HUES64 (cell line): ENCODE data around the gene UBE2K.
"Not testable (repeated sequence)": the region's sequence is repeated elsewhere in the genome, so short reads cannot be mapped to it uniquely, and the experiment has no call there.

Source experiments
- H3K27ac ChIP-seq: 2 replicates; pipeline ENCODE4 v1.7.0; 2013; ENCODE audit warnings: low read depth, low read length, inconsistent platforms
- H3K27me3 ChIP-seq: 2 replicates; pipeline ENCODE4 v1.6.1; 2013; ENCODE audit warnings: mild to moderate bottlenecking, low read length; ENCODE audit not compliant: insufficient read depth
- H3K36me3 ChIP-seq: 2 replicates; pipeline ENCODE4 v1.6.1; 2013; ENCODE audit warnings: mild to moderate bottlenecking, low read length; ENCODE audit not compliant: insufficient read depth
- H3K4me1 ChIP-seq: 2 replicates; pipeline ENCODE4 v1.6.1; 2013; ENCODE audit warnings: mild to moderate bottlenecking, low read length, moderate library complexity; ENCODE audit not compliant: insufficient read depth
- H3K4me3 ChIP-seq: 2 replicates; pipeline ENCODE4 v1.5.1; 2013; ENCODE audit warnings: mild to moderate bottlenecking, low read length, moderate library complexity
- H3K9ac ChIP-seq: 2 replicates; pipeline ENCODE4 v1.6.1; 2013; ENCODE audit warnings: mild to moderate bottlenecking, low read depth, low read length
- H3K9me3 ChIP-seq: 2 replicates; pipeline ENCODE4 v1.6.1; 2013; ENCODE audit warnings: low read depth, low read length; ENCODE audit not compliant: insufficient read depth
- WGBS: fragments of 150-250, 120-280 bp; methylation state at CpG from one replicate; pipeline ENCODE4 v1.1.7; 2013; ENCODE audit warnings: missing lambda C conversion rate; 5-methylcytosine and 5-hydroxymethylcytosine counted together

Gene UBE2K

GRCh38 chr4:39660757-39661156 lies 37.2 kb upstream of the UBE2K start:
- WGBS, result 90% methylated on average over 4 of the region's 6 CpGs

GRCh38 chr4:39662683-39663082 lies 35.3 kb upstream of the UBE2K start:
- no peak overlapping the region for H3K4me3 ChIP-seq
- no peaks in the 10 kb centered on the region for H3K27me3 ChIP-seq

More at GRCh38 chr4:39660757-39661156, 37.2 kb upstream of the UBE2K start:
- Histone ChIP-seq H3K9me3 (no peaks in the 10 kb centered on the region), H3K4me3 (no peak overlapping the region), H3K27ac (no peak overlapping the region), H3K9ac (no peak overlapping the region), H3K36me3 (no peaks in the 10 kb centered on the region), H3K4me1 (no peaks in the 10 kb centered on the region), H3K27me3 (no peaks in the 10 kb centered on the region)

GRCh38 chr4:39664828-39665731 lies 32.9 kb upstream of the UBE2K start:
- Histone ChIP-seq H3K4me3 (no peak overlapping the region), H3K27me3 (no peaks in the 10 kb centered on the region), H3K9me3 (no peaks in the 10 kb centered on the region), H3K27ac (no peak overlapping the region), H3K4me1 (no peaks in the 10 kb centered on the region), H3K36me3 (no peaks in the 10 kb centered on the region), H3K9ac (no peak overlapping the region)
- 81% methylated on average over 3 of the region's 3 CpGs for WGBS

More at GRCh38 chr4:39662683-39663082, 35.3 kb upstream of the UBE2K start:
- Histone ChIP-seq H3K27ac (no peak overlapping the region), H3K9me3 (no peaks in the 10 kb centered on the region), H3K36me3 (no peaks in the 10 kb centered on the region), H3K4me1 (no peaks in the 10 kb centered on the region), H3K9ac (no peak overlapping the region)
- 96% methylated on average over 7 of the region's 7 CpGs for WGBS

- WGBS, result 88% methylated on average over 1 of the region's 1 CpG
- Histone ChIP-seq H3K36me3 (no peaks in the 10 kb centered on the region), H3K4me1 (no peaks in the 10 kb centered on the region), H3K9ac (no peak overlapping the region), H3K27ac (no peak overlapping the region), H3K9me3 (no peaks in the 10 kb centered on the region), H3K27me3 (no peaks in the 10 kb centered on the region), H3K4me3 (no peak overlapping the region)
Measured at GRCh38 chr4:39667706-39668105, 30.2 kb upstream of the UBE2K start.

- H3K9ac ChIP-seq, result no peak overlapping the region
- 95% methylated on average over 2 of the region's 2 CpGs for WGBS
- H3K4me3 ChIP-seq, result no peak overlapping the region
- H3K27me3 ChIP-seq, result no peaks in the 10 kb centered on the region
- no peaks in the 10 kb centered on the region for H3K9me3 ChIP-seq
- H3K4me1 ChIP-seq, result no peaks in the 10 kb centered on the region
- H3K36me3 ChIP-seq, result no peaks in the 10 kb centered on the region
- H3K27ac ChIP-seq, result no peak overlapping the region
Measured at GRCh38 chr4:39668887-39669286, 29.0 kb upstream of the UBE2K start.

- not testable (repeated sequence) for H3K27me3 ChIP-seq, H3K36me3 ChIP-seq, H3K4me3 ChIP-seq, H3K9ac ChIP-seq, H3K4me1 ChIP-seq, H3K9me3 ChIP-seq, H3K27ac ChIP-seq
- WGBS, result no CpG with 5 or more reads among the region's 1 CpG
Measured at GRCh38 chr4:39670296-39670695, 27.6 kb upstream of the UBE2K start.

- 98% methylated on average over 5 of the region's 10 CpGs for WGBS
- not testable (repeated sequence) for H3K4me1 ChIP-seq, H3K9ac ChIP-seq, H3K4me3 ChIP-seq, H3K9me3 ChIP-seq, H3K27me3 ChIP-seq, H3K27ac ChIP-seq, H3K36me3 ChIP-seq
Measured at GRCh38 chr4:39675681-39676080, 22.3 kb upstream of the UBE2K start.

- not testable (repeated sequence) for H3K9me3 ChIP-seq, H3K4me1 ChIP-seq, H3K4me3 ChIP-seq, H3K36me3 ChIP-seq, H3K27me3 ChIP-seq, H3K9ac ChIP-seq, H3K27ac ChIP-seq
- WGBS, result 90% methylated on average over 2 of the region's 2 CpGs
Measured at GRCh38 chr4:39681003-39681402, 16.9 kb upstream of the UBE2K start.

- Histone ChIP-seq H3K4me3 (no peak overlapping the region), H3K36me3 (no peaks in the 10 kb centered on the region), H3K27me3 (no peaks in the 10 kb centered on the region), H3K27ac (no peak overlapping the region), H3K4me1 (no peaks in the 10 kb centered on the region), H3K9me3 (no peaks in the 10 kb centered on the region), H3K9ac (no peak overlapping the region)
- 86% methylated on average over 2 of the region's 2 CpGs for WGBS
Measured at GRCh38 chr4:39682138-39682537, 15.8 kb upstream of the UBE2K start.

GRCh38 chr4:39685990-39686389 lies 11.9 kb upstream of the UBE2K start:
- H3K36me3 ChIP-seq, result no peaks in the 10 kb centered on the region
- no peak overlapping the region for H3K4me3 ChIP-seq
- no peak overlapping the region for H3K9ac ChIP-seq
- H3K27me3 ChIP-seq, result no peaks in the 10 kb centered on the region
- no peak overlapping the region for H3K27ac ChIP-seq
- no peaks in the 10 kb centered on the region for H3K4me1 ChIP-seq
- no CpG with 5 or more reads among the region's 1 CpG for WGBS
- H3K9me3 ChIP-seq, result no peaks in the 10 kb centered on the region

GRCh38 chr4:39687014-39687413 lies 10.9 kb upstream of the UBE2K start:
- Histone ChIP-seq H3K4me1 (no peaks in the 10 kb centered on the region), H3K4me3 (no peak overlapping the region), H3K27me3 (no peaks in the 10 kb centered on the region), H3K9me3 (no peaks in the 10 kb centered on the region), H3K36me3 (no peaks in the 10 kb centered on the region), H3K9ac (no peak overlapping the region), H3K27ac (no peak overlapping the region)

- WGBS, result 100% methylated on average over 3 of the region's 7 CpGs
Measured at GRCh38 chr4:39689970-39690369, 8.0 kb upstream of the UBE2K start.

More at GRCh38 chr4:39689970-39690369, 8.0 kb upstream of the UBE2K start:
- Histone ChIP-seq H3K4me1 (no peaks in the 10 kb centered on the region), H3K36me3 (no peaks in the 10 kb centered on the region), H3K9me3 (no peaks in the 10 kb centered on the region), H3K27ac (no peak overlapping the region), H3K9ac (no peak overlapping the region), H3K27me3 (no peaks in the 10 kb centered on the region), H3K4me3 (no peak overlapping the region)
